Measurements from ENCODE around the gene ENTHD1. TPM values are rescaled to one million over a fixed set of nuclear protein-coding genes. Genes with fewer than 3 reads are reported as not detected.
"Not testable (repeated sequence)": the region's sequence is repeated elsewhere in the genome, so short reads cannot be mapped to it uniquely, and the experiment has no call there.

Gene ENTHD1
- total RNA-seq, 1 donor from 2014 or later, result not detected

DNA sequence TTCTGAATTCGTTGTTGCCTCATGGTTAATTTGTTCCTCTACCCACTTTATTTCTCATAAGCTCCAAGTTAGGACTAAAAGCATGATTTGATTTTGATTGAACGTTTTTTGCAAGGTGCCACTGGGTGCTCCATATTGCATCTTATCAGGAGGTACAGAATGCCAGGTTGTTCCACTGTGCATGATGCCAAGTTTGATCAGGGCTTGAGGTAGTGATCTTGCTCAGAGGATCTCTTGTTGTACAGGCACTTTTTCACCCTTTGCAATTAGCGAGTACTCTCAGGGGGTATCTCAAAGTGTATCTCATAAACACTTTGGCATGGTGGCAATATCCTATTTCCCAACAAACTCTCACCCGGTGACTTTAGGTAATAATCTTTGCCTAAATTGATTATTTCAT is 11.3 kb upstream of the ENTHD1 start:
- Histone ChIP-seq H3K27me3 (ENCODE audit: control insufficient read depth, insufficient read depth, low read length) (peaks cover 14% of the 10 kb centered on the region), H3K4me3 (ENCODE audit: low read depth, low read length) (no peak overlapping the region), H3K36me3 (ENCODE audit: control insufficient read depth, insufficient read depth, low read length) (no peaks in the 10 kb centered on the region)
- FAIRE-seq (no peak), DNase-seq (ENCODE audit: low read depth) (no peak)
- TF ChIP-seq, protein P1, sequence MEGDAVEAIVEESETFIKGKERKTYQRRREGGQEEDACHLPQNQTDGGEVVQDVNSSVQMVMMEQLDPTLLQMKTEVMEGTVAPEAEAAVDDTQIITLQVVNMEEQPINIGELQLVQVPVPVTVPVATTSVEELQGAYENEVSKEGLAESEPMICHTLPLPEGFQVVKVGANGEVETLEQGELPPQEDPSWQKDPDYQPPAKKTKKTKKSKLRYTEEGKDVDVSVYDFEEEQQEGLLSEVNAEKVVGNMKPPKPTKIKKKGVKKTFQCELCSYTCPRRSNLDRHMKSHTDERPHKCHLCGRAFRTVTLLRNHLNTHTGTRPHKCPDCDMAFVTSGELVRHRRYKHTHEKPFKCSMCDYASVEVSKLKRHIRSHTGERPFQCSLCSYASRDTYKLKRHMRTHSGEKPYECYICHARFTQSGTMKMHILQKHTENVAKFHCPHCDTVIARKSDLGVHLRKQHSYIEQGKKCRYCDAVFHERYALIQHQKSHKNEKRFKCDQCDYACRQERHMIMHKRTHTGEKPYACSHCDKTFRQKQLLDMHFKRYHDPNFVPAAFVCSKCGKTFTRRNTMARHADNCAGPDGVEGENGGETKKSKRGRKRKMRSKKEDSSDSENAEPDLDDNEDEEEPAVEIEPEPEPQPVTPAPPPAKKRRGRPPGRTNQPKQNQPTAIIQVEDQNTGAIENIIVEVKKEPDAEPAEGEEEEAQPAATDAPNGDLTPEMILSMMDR (IDR thresholded peaks at IDR 0.05; ENCODE audit: insufficient read depth, low read length, severe bottlenecking), result no peak

DNA sequence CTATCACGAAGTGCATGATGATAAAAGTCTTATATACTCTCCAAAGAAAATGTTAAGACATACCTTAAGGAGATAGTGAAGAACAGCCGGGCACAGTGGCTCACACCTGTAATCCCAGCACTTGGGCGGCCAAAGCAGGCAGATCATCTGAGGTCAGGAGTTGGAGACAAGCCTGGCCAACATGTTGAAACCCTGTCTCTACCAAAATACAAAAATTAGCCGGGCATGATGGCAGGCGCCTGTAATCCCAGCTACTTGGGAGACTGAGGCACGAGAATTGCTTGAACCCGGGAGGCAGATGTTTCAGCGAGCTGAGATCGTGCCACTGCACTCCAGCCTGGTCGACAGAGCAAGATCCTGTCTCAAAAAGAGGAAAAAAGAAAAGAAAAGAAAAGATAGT is 10.5 kb upstream of the ENTHD1 start:
- FAIRE-seq; DNase-seq (ENCODE audit: low read depth); H3K4me3 ChIP-seq (ENCODE audit: low read depth, low read length); H3K36me3 ChIP-seq (ENCODE audit: control insufficient read depth, insufficient read depth, low read length): not testable (repeated sequence)
- H3K27me3 ChIP-seq (ENCODE audit: control insufficient read depth, insufficient read depth, low read length), result peaks cover 11% of the 10 kb centered on the region

DNA sequence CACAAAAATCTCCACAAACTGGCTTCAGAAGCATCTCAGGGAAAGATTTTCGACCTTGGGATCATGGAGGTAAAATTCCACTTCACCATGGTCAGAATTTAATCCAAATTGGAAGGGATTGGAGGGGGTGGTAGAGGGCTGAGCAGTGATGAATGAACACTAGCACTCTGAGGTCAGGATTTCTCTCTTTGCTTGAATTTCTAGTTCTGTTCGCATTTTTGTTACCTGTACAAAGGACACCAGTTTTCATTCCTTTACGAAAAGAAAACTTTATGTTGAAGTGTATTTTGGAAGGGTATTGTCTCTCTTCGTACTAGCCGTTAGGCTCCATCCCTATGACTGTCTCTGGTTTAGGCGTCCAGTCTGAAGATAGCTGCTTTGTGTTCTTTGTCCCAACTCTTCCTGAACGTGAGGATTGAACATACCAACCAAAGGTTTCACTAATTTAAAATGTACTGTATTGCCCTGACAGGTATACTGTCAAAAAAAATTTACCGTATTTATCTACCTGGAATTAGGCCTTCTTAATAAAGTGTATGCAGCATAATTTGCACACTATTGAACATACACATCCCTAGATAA is 8.1 kb upstream of the ENTHD1 start:
- TF ChIP-seq, protein P1 (IDR thresholded peaks at IDR 0.05; ENCODE audit: insufficient read depth, low read length, severe bottlenecking), result no peak
- no peaks in the 10 kb centered on the region for H3K36me3 ChIP-seq (ENCODE audit: control insufficient read depth, insufficient read depth, low read length)
- no peak for DNase-seq (ENCODE audit: low read depth)
- peak; percentile 73 for FAIRE-seq
- H3K4me3 ChIP-seq (ENCODE audit: low read depth, low read length), result no peak overlapping the region
- peaks cover 11% of the 10 kb centered on the region for H3K27me3 ChIP-seq (ENCODE audit: control insufficient read depth, insufficient read depth, low read length)

DNA sequence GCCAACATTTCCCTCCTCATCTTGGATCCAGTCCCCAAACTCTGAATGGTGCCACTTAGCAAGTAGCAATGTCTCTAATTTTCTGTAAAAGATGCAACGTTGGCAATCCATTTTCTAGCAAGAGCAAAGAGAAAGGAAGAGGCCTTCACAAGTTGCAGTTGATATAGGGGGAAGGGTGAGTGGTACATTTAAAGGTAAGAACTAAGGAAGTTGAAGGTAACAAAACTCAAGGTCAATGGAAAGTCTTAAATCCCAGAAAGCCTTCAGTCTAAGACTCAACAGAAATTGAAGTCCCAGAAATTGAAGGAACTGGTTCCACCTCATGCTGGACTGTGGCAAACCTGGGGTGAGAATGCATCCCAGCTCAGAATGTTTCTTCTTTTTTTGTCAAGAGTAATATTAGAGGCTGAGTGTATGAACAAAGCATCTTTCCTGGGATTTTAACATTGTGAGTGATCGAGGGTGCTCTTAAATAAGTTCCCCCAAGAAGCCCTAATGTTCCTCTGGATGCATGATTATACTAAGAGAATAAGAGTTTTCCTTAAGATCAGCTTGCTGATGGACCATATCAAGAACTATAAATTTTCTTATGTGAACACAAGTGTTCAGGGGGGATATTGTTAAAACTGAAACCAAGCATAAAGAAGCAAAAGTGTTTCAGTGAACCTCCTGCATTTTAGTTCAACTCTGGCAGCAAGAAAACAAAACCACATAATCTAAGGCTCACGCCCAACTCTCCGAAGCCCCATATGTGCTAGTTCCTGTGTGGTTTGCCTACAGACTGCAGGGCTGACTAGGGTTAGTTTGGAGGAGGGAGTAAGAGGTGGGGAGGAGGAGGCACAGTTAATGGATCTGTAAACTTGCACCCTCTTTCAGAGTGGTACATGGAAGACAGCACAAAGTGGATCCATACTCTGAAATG is 7.0 kb upstream of the ENTHD1 start, which contains the start of gene GRAP2:
TSS of gene GRAP2 (plus strand) at position 779 of the 922 bp plus-strand sequence. CDS start 46,023 bp downstream, outside the sequence.
- TF ChIP-seq, protein P1 (IDR thresholded peaks at IDR 0.05; ENCODE audit: insufficient read depth, low read length, severe bottlenecking), result no peak
- FAIRE-seq (no peak), DNase-seq (ENCODE audit: low read depth) (no peak)
- Histone ChIP-seq H3K4me3 (ENCODE audit: low read depth, low read length) (no peak within 1 kb of the TSS), H3K36me3 (ENCODE audit: control insufficient read depth, insufficient read depth, low read length) (no peaks in the 10 kb centered on the region), H3K27me3 (ENCODE audit: control insufficient read depth, insufficient read depth, low read length) (peaks cover 11% of the 10 kb centered on the region)

DNA sequence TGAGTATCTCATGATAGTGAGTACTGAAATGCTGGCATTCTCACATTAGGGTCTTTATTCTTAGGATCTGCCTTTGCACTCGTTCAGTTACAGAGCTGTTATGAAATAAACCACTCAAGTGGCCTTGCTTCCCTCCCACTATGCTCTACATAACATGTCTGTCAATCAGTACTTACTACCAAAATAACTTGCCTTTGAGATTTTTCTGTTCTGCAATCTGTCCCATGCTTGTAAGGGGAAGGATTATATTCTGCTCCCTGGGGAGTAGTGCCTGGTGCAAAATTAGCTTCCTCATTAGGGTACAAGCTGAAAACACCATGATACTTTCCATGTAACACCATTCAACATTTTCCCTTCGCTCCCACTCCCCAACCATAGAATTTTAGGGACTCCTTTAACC is 5.4 kb upstream of the ENTHD1 start:
- Histone ChIP-seq H3K36me3 (ENCODE audit: control insufficient read depth, insufficient read depth, low read length) (no peaks in the 10 kb centered on the region), H3K4me3 (ENCODE audit: low read depth, low read length) (no peak overlapping the region), H3K27me3 (ENCODE audit: control insufficient read depth, insufficient read depth, low read length) (peaks cover 11% of the 10 kb centered on the region)
- FAIRE-seq (no peak), DNase-seq (ENCODE audit: low read depth) (no peak)
- TF ChIP-seq, protein P1 (IDR thresholded peaks at IDR 0.05; ENCODE audit: insufficient read depth, low read length, severe bottlenecking), result no peak

DNA sequence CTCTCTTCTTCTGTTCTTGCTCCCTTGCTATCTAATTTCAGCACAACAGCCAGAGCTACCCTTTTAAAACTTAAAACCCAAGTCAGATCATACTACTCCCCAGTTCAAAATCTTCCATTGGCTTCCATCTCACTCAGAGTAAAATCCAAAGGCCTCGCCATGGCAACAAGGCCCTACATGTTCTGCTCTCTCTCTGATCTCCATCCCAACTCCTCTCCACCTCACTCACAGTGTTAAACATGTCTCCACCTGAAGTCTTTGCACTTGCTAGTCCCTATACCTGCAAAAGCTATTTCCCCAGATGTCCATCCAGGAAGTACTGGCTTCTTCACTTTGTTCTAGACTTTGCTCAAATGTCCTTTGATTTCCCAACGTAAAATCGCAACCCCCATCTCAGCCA is 4.3 kb upstream of the ENTHD1 start:
- H3K36me3 ChIP-seq (ENCODE audit: control insufficient read depth, insufficient read depth, low read length), result no peaks in the 10 kb centered on the region
- H3K27me3 ChIP-seq (ENCODE audit: control insufficient read depth, insufficient read depth, low read length), result peaks cover 11% of the 10 kb centered on the region
- no peak for DNase-seq (ENCODE audit: low read depth)
- no peak overlapping the region for H3K4me3 ChIP-seq (ENCODE audit: low read depth, low read length)
- FAIRE-seq, result no peak
- TF ChIP-seq, protein P1 (IDR thresholded peaks at IDR 0.05; ENCODE audit: insufficient read depth, low read length, severe bottlenecking), result no peak
